ENCODE results near the gene OMD.

DNA sequence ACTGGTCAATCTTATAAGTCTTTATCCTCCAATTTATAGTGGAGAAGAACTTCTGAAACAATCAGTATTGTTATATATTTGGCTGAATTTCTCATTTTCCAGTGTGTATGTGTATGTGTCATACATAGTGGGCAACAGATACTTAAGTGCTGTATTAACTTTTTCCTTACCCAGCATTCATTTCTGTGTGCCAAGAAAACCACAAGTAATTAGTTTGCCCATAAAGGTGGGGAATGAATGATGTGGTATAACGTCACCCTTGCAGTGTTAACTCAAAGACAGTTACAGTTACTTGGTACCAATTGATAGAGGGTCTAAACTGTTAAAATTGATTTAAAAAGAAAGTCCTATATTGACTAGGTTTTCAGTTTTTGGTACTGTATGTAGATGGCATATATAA, 21.9 kb downstream of the OMD start:
- TF ChIP-seq, protein P1, sequence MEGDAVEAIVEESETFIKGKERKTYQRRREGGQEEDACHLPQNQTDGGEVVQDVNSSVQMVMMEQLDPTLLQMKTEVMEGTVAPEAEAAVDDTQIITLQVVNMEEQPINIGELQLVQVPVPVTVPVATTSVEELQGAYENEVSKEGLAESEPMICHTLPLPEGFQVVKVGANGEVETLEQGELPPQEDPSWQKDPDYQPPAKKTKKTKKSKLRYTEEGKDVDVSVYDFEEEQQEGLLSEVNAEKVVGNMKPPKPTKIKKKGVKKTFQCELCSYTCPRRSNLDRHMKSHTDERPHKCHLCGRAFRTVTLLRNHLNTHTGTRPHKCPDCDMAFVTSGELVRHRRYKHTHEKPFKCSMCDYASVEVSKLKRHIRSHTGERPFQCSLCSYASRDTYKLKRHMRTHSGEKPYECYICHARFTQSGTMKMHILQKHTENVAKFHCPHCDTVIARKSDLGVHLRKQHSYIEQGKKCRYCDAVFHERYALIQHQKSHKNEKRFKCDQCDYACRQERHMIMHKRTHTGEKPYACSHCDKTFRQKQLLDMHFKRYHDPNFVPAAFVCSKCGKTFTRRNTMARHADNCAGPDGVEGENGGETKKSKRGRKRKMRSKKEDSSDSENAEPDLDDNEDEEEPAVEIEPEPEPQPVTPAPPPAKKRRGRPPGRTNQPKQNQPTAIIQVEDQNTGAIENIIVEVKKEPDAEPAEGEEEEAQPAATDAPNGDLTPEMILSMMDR (IDR thresholded peaks at IDR 0.05): no peak
- no peak for TF ChIP-seq EP300 (IDR thresholded peaks at IDR 0.05)
- TF ChIP-seq POLR2A (IDR thresholded peaks at IDR 0.05): no peak

Data from upper lobe of left lung (tissue), 4 donors.